NCI-H1930 (cell line): ENCODE data around the gene MOB3C.

Experiments
- DNase-seq, 2 experiments: peaks; one replicate each; lab custom pipeline; 2025; lab: John Stamatoyannopoulos, UW

MOB3C gene

DNA sequence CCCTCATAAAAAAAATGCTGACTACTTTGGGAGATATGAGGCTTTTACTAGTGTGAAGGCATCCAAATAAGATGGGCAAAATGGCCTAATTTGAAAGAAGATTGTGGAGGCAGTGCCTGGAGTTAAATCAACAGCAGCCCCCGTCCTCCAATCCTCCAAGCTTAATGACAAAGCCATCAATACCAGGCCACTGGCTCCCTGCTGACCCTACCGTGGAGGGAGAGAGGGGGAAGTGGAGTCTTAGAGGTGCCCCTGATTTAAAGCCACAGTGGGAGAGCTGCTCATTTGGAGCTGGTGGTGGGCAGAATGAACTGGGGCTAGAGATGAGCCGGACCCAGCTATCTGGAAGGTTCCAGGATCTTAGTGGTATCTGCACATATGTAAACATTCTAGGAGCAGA, 40.8 kb downstream of the MOB3C start:
- no peak for DNase-seq

DNA sequence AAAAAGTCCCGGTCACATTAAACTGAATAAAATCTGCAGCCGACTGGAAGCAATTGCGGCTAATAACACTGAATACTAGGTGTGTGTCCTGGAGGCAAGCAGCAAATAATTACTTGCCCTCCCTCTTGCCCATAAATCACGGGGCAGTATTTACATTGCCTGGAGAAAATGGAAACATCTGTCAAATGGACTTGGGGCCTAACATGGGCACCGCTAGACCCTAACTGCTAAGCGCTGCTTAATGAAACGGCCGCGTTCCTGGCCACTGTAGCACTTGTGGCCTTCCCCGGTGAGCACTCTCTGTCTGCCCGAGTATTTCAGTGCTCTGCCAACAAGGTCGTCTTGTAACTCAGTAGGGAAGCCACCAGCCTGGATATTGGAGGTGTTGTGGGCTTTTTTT, 41.3 kb downstream of the MOB3C start:
- no peak for DNase-seq

DNA sequence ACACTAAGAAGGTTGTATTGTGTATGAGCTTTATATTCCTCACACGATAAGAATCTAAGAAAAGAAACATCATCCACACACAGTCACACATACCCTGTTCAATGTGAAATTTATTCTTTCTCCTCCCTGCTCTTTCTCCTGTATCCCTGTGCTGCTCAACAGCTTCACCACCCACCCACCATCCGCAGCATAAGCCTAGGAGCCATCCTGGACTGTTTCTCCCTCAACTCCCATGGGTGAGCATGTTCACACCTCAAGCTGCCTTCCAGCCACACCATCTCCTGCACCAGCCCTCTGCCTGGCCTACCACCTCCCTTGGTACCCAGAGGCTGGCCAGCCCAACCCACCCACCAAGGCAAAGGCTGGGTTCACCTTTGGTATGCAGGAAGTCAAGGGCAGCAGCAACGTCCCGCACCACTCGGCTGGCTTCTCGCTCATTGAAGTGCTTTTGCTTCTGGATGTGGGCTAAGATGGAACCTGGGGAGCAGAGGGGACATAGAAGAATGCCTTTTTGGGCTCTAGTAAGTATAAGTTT, 44.9 kb downstream of the MOB3C start:
- no peak for DNase-seq

DNA sequence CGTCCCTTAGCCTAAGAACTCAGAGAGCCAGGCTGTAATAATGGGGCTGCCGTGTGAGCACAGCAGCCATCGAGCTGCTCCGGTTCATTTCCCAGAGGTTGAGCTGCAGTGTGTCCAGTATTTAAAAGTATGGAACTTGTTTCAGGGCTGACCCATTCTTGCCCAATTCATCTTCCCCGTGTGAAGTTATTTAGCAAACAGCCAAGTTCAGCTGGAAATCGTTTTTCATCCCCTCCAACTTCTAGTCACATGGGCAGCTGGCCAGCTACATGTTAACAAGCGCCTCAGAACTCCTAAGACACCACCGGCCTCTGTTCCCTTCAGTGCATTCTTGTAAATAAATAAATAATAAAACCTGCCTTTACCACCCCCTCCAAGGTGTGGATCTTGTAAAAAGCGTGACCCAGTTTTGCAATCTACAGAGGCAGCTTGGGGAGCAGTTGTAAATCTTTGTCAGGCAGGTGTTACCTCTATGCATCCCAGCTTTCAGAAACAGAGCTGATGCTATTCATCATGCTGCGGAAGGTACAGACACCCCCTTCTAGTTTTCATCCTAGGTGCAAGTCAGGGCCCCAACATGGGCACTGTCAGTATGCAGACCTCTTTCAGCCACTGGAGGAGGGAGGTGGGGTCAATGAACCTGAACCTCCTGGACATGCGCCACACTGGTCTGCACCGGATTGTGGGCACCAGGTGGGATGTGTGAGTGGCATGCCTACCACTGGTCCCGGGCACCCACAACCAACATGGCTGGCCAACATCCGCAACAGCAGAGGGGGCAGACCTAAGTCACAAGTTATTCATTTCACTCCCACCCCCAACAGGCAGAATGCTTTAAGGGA, 46.5 kb downstream of the MOB3C start:
- DNase-seq: no peak

DNA sequence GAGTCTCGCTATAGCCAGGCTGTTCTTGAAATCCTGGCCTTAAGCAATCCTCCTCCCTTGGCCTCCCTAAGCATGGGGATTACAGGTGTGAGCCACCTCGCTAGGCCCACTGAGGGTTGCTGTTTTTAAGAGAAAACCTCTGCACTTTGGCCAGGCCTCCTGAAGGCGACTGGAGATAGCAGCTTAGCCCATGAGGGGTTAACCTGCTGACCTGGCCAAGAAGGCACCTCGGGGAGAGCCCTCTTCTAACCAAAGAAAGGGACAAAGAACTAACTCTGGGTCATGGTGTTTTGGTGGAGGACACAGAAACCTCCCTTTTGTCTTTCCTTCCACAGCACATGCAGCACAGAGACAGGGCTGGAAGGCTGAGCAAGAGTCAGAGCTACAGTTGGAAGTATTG, 47.5 kb downstream of the MOB3C start:
- no peak for DNase-seq

DNA sequence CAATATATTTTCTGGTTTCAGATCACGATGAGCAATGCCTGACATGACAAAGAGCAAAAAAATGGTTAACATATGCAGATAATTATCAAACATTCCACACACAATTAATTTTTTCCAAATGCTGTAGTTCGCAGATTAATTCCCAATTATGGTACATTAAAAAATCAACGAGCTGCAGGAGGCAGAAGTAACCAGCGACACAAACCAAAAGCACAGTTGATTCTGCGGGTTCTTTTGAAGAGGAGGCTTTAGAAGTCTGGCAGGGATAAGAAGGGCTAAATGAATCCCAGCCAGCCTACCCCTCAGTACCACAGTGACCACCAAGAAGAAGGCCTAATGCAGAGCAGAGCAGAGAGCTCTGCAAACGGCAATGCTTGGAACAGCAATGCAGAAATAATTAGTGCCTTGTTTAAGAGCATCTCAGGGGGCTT, 48.1 kb downstream of the MOB3C start:
- no peak for DNase-seq

DNA sequence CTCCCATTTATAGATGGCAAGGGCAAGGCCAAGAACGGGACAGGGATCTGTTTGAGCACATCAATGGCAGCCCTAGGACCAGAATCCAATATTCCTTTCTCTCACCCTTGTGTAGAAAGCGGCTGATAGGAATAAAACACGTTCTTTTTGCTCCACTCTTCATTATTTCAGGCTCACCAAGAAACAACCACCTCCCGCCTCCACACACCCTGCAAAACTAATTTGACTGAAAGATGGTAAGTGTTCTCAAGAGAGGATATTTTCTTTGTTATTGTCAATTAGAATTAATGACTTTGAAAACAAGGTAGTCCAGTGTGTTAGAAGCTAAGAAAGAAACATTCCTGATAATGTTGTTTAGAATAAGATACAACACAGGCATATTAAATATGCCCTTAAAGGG, 53.3 kb downstream of the MOB3C start:
- no peak for DNase-seq

DNA sequence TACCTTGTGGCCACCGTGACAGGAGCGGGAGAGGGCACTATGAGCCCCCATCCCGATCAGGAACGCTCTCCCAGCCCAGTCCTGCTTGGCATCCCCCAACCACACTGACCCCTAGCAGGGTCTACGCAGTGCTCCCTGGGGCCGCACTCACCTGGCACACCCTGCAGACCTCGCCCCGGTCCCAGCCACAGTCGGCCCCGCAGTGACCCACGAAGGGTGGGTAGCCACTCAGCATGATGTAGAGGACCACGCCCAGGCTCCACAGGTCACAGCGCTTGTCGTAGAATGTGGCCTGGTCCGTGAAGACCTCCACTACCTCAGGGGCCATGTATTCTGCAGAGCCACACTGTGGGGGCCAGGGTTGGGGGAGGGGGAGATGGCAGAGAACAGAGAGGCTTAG, 54.1 kb downstream of the MOB3C start:
- DNase-seq: no peak

DNA sequence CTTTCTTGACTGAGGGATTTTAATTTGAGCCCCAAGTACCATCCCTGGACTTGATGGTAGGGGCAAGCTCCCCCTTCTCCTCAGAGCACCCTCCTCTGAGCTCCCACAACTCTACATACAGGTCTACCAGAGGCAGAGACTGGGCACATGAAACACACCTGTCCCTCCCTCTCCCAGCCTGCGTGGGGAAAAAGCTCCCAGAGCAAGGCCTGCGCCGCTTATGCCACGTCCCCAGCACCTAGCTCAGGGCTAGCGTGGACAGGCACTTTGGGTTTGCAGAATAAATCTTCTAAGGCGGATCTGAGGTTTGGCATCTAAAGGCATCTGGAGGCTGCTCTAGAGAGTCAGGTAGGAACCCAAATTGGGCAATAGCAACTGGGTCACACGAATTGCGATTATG, 57.6 kb downstream of the MOB3C start:
- no peak for DNase-seq

DNA sequence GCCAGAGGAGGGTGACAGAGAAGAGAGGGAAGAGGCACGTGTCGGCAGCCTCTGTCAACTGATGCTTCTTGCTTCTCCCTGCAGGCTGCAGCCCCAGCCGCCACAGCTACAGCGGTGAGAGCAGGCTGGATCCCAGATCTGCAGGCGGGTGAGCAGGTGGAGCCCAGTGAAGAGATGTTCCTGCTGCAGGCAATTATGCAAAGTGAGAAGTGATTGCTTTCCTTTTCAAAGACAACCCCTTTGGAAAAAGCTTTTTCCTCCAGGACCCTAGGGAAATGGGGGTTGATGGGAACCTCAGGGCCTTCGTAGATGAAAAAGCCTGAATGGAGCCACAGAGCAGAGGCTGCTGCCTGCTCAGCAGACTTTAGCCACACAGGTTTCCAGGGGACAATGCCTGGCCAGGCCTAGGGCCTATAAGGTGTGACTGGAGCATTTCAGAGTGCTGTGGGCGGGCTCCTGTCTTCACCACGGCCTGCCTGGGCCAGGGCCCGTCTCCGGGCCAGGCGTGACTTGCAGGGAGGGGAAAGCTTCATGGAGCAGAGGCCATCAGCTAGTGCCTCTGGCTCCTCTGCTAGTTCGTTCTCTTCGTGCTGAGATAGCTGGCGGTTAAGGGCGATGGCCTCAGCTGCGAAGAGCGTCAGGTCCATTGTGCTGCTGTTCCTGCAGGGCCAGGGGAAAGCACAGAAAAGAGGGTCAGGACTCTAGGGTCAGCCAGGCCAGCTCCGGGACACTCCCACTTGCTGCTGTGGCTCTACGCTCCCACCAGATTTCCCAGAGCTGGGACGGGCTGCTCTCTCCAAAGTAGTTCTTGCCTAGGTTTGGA, 58.3 kb downstream of the MOB3C start:
- DNase-seq: no peak
